ENCODE data around the gene THSD4.
"Not testable (repeated sequence)": the region's sequence is repeated elsewhere in the genome, so short reads cannot be mapped to it uniquely, and the experiment has no call there.

Gene THSD4

DNA sequence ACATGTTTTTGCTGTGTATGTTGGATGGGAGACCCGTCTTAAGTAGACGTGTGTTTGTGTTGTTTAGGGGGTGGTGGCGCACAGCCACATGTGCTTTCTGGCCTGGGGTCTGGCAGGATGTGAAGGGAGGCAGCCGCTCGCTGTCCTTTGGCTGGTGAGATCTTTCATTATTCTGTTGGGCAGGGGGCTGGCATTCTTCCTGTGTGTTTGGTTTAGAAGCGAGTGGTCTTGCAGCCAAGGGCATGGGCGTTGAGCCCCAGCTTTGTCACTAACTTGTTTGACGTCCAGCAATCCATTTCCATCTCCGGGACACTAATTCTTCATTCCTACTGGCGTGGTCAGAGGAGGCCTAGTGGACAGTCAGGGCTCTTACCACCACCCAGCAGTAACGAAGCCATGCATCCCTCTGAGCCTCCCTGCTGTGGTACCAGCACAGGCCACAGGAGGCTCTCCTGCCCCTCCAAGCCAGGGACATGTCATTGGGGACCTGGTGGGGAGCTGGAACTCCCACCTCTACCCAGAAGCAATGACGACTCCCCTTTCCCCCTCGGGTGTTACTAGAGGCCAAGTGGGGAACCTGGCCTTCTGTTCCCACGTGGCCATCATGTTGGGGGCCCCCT is 10.7 kb downstream of the THSD4 start:
- DNase-seq = no peak

DNA sequence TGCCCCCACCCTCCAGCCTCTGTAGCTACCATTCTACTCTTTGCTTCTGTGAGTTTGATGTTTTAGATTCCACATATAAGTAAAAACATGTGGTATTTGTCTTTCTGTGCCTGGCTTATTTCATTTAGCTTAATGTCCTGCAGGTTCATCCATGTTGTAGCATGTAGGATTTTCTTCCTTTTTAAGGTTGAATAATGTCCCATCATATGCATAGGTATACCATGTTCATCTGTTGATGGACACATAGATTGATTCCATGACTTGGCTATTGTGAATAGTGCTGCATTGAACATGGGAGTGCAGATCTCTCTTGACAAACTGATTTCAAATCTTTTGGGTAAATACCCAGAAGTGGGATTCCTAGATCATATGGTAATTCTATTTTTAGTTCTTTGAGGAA is 11.8 kb downstream of the THSD4 start:
- DNase-seq = no peak

DNA sequence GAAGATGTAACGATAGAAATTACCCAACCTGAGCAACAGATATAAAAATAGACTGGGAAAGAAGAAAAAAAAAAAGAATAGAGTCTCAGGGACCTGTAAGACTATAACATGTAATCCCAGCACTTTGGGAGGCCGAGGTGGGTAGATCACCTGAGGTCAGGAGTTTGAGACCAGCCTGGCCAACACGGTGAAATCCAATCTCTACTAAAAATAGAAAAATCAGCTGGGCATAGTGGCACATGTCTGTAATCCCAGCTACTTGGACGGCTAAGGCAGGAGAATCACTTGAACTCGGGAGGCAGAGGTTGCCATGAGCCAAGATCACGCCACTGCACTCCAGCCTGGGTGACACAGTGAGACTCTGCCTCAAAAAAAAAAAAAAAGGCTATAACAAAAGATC is 12.9 kb downstream of the THSD4 start:
- DNase-seq = not testable (repeated sequence)

GRCh38 chr15:71128939-71129562 is 13.8 kb downstream of the THSD4 start:
- no peak for DNase-seq

- no peak for DNase-seq
Observed at GRCh38 chr15:71129669-71130068, 14.4 kb downstream of the THSD4 start.

DNA sequence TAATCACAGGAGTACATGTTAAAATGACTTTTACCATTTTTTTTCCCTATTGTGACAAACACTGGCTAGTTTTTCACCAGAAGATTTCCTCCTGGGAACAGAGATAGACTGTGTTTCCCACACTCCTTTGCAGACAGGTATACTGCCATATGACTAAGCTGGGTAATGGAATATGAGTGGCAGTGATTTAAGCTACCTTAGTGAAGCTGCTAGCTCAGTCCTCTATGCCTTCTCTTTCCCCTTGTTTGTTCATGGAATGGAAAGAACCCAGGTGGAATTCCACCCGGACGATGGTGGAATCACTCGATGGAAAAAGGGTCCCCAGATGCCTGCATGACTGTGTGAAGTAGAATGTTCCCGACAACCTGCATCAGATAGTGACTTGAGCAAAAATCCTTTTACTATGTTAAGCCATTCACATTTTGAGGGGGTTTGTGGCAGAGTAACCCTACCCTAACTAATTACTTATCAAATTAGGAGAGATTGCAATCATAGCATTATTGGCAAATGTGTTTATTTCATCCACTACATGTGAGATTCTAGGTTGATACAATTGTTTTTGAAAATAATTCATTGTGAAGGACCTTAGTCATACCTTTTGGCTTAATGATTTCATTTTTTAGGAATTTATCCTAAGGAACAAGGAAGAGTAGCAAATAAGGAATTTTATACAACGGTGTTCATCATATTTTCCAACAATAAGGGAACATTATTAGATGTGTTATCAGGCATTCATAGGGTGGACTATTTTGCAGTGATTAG is 16.5 kb downstream of the THSD4 start:
- DNase-seq = no peak

DNA sequence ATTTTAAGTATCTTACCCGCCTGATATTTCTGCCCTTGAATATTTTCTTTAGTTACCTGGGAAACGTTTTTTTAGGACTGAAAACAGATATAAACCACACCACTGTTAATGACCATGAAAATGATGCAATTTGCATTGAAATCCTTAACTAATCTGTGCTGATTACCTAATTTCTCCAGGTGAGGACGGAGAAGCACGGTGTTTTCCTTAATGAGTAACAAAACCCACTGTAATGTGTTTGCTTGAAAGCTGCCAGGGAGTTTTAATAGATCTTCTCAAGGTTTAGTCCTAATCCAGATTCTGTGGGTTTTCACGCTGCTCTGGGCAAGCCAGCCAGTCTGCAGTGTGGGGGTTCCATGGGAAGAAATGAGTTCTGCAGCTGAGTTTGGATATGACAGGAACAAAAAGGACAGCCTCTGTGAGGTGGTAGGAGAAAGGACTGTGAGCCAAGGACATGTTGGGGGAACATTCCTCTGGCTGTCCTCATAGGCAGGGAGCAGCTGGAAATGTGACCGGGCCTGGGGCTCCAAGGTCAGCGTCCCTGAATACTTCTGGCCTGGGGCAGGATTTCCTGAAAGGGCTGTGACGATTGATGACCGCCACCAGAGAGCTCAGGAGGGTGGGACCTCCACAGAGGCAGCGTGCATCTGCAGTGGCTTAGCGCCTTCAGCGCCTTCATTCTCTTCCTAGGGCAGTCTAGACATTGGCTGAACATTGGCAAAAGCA is 18.6 kb downstream of the THSD4 start:
- no peak for DNase-seq

GRCh38 chr15:71136159-71136783 is 21.0 kb downstream of the THSD4 start:
- DNase-seq = no peak

GRCh38 chr15:71136793-71137518 is 21.7 kb downstream of the THSD4 start:
- DNase-seq = no peak

DNA sequence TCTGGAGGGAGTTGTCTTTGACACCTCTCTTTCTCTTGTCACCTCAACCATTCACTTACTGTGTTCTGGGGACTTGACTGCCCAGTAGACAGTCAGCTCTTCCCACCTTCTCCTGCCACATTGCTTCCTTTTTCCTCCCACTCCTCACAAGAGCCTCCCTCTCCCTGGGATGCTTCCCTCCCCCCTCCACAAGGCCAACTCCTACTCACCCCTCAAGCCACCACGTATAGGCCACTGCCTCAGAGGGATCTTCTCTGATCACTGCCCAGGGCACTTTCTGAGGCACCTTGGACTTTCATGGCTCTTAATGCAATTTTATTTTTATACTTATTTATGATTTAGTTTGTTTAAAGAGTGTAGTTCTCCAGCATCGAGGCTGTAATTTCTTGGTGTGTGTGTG is 23.2 kb downstream of the THSD4 start:
- DNase-seq = no peak

DNA sequence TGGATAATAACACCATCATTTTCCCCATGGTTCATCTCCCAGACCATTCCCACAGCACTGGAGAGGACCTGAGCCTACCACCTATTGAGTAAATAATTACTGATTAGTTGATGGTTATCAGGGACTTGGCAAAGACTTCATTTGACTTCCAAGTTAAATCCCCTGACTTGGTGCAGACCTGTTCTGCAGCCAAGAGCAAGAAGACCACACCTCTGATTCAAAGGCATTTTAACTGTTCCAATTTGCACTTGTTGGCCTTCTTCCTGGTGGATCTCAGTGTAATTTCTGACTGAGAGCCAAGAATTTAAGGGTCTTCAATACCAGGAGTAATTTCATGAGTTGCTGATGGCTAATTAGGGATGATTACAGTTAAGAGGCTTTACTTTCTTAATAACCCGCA is 24.0 kb downstream of the THSD4 start:
- DNase-seq = no peak

DNA sequence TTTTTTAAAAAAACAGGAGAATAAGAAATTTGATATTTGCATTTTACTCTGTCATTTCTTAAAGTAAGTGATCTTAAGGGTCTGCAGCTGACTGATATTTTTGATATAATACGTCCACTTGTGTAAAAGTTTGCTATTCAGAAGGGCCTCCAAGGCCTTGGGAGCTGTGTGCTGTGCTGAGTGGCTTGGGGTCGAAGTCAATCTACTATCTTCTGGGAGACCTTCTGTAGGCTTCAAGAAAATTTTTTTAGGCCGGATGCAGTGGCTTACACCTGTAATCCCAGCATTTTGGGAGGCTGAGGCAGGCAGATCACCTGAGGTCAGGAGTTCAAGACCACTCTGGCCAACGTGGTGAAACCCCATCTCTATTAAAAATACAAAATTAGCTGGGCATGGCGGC is 26.3 kb downstream of the THSD4 start:
- no peak for DNase-seq

GRCh38 chr15:71142780-71143179 is 27.5 kb downstream of the THSD4 start:
- DNase-seq = no peak

DNA sequence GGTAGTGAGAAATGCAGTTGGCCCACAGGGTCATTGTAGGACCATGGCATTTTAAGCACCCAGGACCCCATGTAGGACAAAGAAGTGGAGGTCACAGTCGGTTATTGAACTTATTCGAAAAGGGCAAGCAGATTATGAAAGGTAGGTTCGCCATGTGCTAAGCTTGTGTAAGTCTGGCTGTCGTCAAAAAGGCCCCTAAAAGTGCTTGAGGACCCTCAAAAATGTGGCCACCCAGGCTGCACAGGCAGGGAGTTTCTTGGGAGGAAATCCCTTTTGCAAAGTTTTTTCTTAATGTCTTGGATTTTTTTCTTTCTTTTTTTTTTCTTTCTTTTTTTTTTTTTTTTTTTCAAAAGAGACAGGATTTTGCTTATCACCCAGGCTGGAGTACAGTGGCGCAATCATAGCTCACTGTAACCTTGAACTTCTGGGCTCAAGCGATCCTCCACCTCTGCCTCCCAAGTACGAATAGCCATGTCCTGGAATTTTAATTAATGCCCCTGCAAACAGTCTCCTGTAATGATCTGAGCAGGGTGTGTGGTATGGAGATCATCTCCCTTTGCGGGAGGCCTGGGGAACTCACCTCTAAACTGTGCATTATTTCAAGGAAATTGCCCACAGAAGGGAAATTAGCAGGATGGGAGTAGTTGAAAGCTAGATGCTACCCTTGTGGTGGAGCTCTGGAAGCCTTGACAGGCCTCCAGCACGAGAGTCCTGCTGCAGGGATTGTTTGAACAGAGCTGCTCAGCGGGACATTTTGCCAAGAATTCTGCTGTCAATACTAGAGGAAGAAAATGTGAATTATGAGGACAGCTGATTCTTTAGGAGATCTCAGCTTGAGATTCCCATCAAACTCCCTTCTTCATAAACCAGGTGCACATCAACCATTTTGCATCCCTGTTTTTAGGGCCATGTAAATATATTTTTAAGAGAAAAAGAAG is 28.4 kb downstream of the THSD4 start:
- no peak for DNase-seq

DNA sequence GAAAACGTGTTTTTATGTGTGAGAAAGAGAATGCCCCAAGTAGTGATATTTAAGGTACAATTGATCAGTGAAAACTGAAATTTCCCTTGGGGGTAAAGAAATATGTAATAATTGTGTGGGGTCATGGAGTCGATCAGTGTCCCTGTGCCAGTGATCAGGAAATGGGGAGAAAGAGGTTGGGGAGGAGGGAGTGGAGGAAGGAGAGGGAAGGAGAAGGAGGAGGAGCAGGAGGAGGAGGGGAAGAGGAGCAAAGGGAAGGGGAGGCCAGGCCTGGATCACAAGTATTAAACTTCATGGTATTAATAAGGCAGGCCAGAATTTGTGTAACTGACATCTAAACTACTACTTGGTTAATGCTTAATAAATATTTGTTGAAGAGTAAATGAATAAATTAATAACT is 30.4 kb downstream of the THSD4 start:
- no peak for DNase-seq

GRCh38 chr15:71146580-71146982 is 31.3 kb downstream of the THSD4 start:
- no peak for DNase-seq

- no peak for DNase-seq
Observed at GRCh38 chr15:71148048-71148447, 32.8 kb downstream of the THSD4 start.

DNA sequence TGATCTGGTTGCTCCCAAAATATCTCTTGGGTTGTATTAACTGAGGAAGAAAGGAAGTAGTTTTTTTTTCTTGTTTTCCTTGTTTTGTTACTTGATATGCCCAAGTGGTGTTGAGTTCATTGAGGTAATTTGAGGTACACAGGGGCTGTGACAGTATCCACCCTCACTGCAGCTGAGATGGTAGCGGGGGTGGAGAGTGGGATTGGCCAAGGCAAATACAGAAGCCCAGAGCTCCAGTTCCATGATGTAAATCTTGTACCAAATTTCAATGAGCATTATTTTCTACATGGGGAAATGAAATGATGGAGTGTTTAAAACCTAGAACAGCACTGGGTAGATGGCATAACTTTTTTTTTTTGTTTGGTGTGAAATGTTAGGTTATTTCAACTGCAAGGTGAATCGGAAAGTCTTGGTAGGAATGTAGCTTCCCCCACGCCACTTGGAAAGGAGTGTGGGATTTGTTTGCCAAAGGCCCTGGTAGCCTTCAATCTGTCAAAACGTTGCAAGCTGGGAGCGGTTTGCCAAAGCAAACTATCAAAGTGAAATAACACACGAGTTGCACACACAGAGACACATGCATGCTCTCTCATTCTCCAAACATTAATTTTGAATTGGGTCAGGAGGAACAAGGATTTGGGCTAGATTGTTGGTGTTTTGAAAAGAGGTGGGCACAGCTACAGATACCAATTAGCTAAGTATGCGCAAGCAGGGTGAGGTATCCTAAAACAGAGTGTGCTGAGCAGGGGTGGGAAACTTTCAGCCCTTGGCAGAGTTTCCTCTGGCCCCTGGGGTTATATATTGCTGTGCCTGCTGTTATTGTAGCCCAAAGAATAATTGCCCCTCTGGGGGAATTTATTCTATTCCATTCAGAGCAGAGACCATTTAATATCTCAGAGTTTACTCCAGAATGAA is 34.6 kb downstream of the THSD4 start:
- no peak for DNase-seq

GRCh38 chr15:71151081-71151480 is 35.8 kb downstream of the THSD4 start:
- DNase-seq = no peak

GRCh38 chr15:71152542-71152941 is 37.3 kb downstream of the THSD4 start:
- no peak for DNase-seq
